ENCODE data around the gene EHD3. TPM values are rescaled to one million over a fixed set of nuclear protein-coding genes. Genes with fewer than 3 reads are reported as not detected.

EHD3 gene
- total and polyA plus RNA-seq, 10 of the 15 experiments (the other 5 are each of a cell fraction or from before 2014, with no cell fraction given), result 1.1 to 10.9 (median 8.2) TPM

GRCh38 chr2:31232586-31232985, 1.4 kb upstream of the EHD3 start:
- SMC1A ChIA-PET (ENCODE audit: uncharacterized antibody, unreplicated experiment), result interaction anchor here (1.2 to 5.1 kb wide), 3 partner anchors 23 to 97 kb away, joined by 3 to 30 read pairs (median 5); no protein-coding TSS in a partner anchor
- no peak overlapping the region for H3K4me3 ChIP-seq
- FAIRE-seq (no peak), ATAC-seq (no peak), DNase-seq (ENCODE audit: low read depth, low spot score) (no peak)
- intact Hi-C loops (cut with micrococcal nuclease; ENCODE audit: unreplicated experiment), result loop anchor here (2.0 kb wide), 1 partner anchor 100 kb away; no protein-coding TSS in a partner anchor
- H3K27ac ChIP-seq (ENCODE audit: control insufficient read depth, insufficient read depth), result no peak overlapping the region
- H3K27me3 ChIP-seq (replicated peaks in 1 of 2; ENCODE audit: control insufficient read depth in 2 of 2, insufficient read depth in 2 of 2, low read length in 1 of 2), result no peaks in the 10 kb centered on the region
- in situ Hi-C loops (cut with MboI), result no loop called here
- H3K79me2 ChIP-seq (ENCODE audit: control insufficient read depth, insufficient read depth, low read length), result no peaks in the 10 kb centered on the region
- no peak overlapping the region for H3K9ac ChIP-seq (ENCODE audit: control insufficient read depth, insufficient read depth, low read length)
- CTCF ChIA-PET, result interaction anchor here (0.9 to 7.4 kb wide), 7 partner anchors 10 to 100 kb away, joined by 3 to 68 read pairs (median 7); partner anchors contain the start of gene CAPN14
- POLR2A ChIA-PET, result no interaction called here
- H4K20me1 ChIP-seq (ENCODE audit: control insufficient read depth, insufficient read depth), result no peaks in the 10 kb centered on the region
- RAD21 ChIA-PET (ENCODE audit: unreplicated experiment), result interaction anchor here (1.1 to 5.3 kb wide), 3 partner anchors 22 to 26 kb away, joined by 3 to 35 read pairs (median 3); no protein-coding TSS in a partner anchor
- H3K36me3 ChIP-seq (ENCODE audit: control insufficient read depth in 2 of 2, insufficient read depth in 2 of 2, low read length in 1 of 2), result no peaks in the 10 kb centered on the region
- H2AFZ ChIP-seq (ENCODE audit: control insufficient read depth, low read depth, low read length), result no peak overlapping the region
- TF ChIP-seq, protein P1, sequence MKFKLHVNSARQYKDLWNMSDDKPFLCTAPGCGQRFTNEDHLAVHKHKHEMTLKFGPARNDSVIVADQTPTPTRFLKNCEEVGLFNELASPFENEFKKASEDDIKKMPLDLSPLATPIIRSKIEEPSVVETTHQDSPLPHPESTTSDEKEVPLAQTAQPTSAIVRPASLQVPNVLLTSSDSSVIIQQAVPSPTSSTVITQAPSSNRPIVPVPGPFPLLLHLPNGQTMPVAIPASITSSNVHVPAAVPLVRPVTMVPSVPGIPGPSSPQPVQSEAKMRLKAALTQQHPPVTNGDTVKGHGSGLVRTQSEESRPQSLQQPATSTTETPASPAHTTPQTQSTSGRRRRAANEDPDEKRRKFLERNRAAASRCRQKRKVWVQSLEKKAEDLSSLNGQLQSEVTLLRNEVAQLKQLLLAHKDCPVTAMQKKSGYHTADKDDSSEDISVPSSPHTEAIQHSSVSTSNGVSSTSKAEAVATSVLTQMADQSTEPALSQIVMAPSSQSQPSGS (IDR thresholded peaks at IDR 0.05; ENCODE audit: low read length), result no peak
- TF ChIP-seq CHD1 (IDR thresholded peaks at IDR 0.05; ENCODE audit: low read depth, low read length), result no peak
- TF ChIP-seq NFYA (IDR thresholded peaks at IDR 0.05; ENCODE audit: borderline replicate concordance, low read depth, low read length), result no peak
- TF ChIP-seq PAX5 (IDR thresholded peaks at IDR 0.05; ENCODE audit: borderline replicate concordance, low read depth, low read length), result no peak
- H3K4me1 ChIP-seq (ENCODE audit: control insufficient read depth, insufficient read depth, low read length), result no peaks in the 10 kb centered on the region; the same call in 1 of the 2 replicates
- no TSS peak for BruUV-seq (replicated peaks)
- WGBS (ENCODE audit: insufficient coverage, insufficient replicate concordance, low lambda C conversion rate, missing lambda C conversion rate), result 50% methylated on average over 4 of the region's 4 CpGs
- no peak overlapping the region for H3K4me2 ChIP-seq (ENCODE audit: control insufficient read depth, insufficient read depth)
- H3K9me3 ChIP-seq (replicated peaks; ENCODE audit: control insufficient read depth, insufficient read depth, low read length), result no peaks in the 10 kb centered on the region; the same call in 2 of the 3 replicates

- DNase-seq (ENCODE audit: low read depth, low spot score) (no peak), FAIRE-seq (no peak), ATAC-seq (no peak)
- CTCF ChIA-PET, result interaction anchor here (0.9 to 7.4 kb wide), 12 partner anchors 11 to 522 kb away, joined by 3 to 68 read pairs (median 6); partner anchors contain the start of gene CAPN14
- WGBS (ENCODE audit: insufficient coverage, insufficient replicate concordance, low lambda C conversion rate, missing lambda C conversion rate), result 100% methylated on average over 1 of the region's 1 CpG
- no TSS peak for BruUV-seq (replicated peaks)
- no peak overlapping the region for H3K27ac ChIP-seq (ENCODE audit: control insufficient read depth, insufficient read depth)
- H3K4me3 ChIP-seq, result peak overlapping the region; percentile 48; the same call in 1 of the 2 replicates
- in situ Hi-C loops (cut with MboI), result no loop called here
- no peaks in the 10 kb centered on the region for H4K20me1 ChIP-seq (ENCODE audit: control insufficient read depth, insufficient read depth)
- no peaks in the 10 kb centered on the region for H3K27me3 ChIP-seq (replicated peaks in 1 of 2; ENCODE audit: control insufficient read depth in 2 of 2, insufficient read depth in 2 of 2, low read length in 1 of 2)
- peak overlapping the region; percentile 54 for H2AFZ ChIP-seq (ENCODE audit: control insufficient read depth, low read depth, low read length)
- RAD21 ChIA-PET (ENCODE audit: unreplicated experiment), result interaction anchor here (0.7 to 5.3 kb wide), 6 partner anchors 22 to 100 kb away, joined by 3 to 35 read pairs (median 4); no protein-coding TSS in a partner anchor
- intact Hi-C loops (cut with micrococcal nuclease; ENCODE audit: unreplicated experiment), result loop anchor here (2.0 kb wide), 1 partner anchor 100 kb away; no protein-coding TSS in a partner anchor
- no peaks in the 10 kb centered on the region; the same call in 1 of the 2 replicates for H3K4me1 ChIP-seq (ENCODE audit: control insufficient read depth, insufficient read depth, low read length)
- no peaks in the 10 kb centered on the region; the same call in 2 of the 3 replicates for H3K9me3 ChIP-seq (replicated peaks; ENCODE audit: control insufficient read depth, insufficient read depth, low read length)
- H3K9ac ChIP-seq (ENCODE audit: control insufficient read depth, insufficient read depth, low read length), result 0 out of 2 replicates have a peak overlapping the region, but pooled peaks have one; percentile 5
- POLR2A ChIA-PET, result interaction anchor here (1.0 kb wide), 1 partner anchor 14 kb away, joined by 3 read pairs; no protein-coding TSS in a partner anchor
- H3K36me3 ChIP-seq (ENCODE audit: control insufficient read depth in 2 of 2, insufficient read depth in 2 of 2, low read length in 1 of 2), result no peaks in the 10 kb centered on the region
- H3K4me2 ChIP-seq (ENCODE audit: control insufficient read depth, insufficient read depth), result peak overlapping the region; percentile 75
- H3K79me2 ChIP-seq (ENCODE audit: control insufficient read depth, insufficient read depth, low read length), result no peaks in the 10 kb centered on the region
- SMC1A ChIA-PET (ENCODE audit: uncharacterized antibody, unreplicated experiment), result interaction anchor here (0.8 to 5.1 kb wide), 6 partner anchors 22 to 100 kb away, joined by 3 to 30 read pairs (median 4); no protein-coding TSS in a partner anchor
- TF ChIP-seq ZBTB4 (CRISPR knock-in tag; IDR thresholded peaks at IDR 0.05) (no peak), CREB1 (IDR thresholded peaks at IDR 0.05; ENCODE audit: low read depth) (no peak), MAX (IDR thresholded peaks at IDR 0.05; ENCODE audit: low read depth, low read length) (no peak), YY1 (IDR thresholded peaks at IDR 0.05; ENCODE audit: low read depth, low read length) (no peak), JUND (IDR thresholded peaks at IDR 0.05; ENCODE audit: low read depth, low read length) (no peak)
Observed at GRCh38 chr2:31233231-31233630, 721 bp upstream of the EHD3 start.
